IMR-90 (cell line): Measurements from ENCODE around the gene CEP72. TPM values are rescaled to one million over a fixed set of nuclear protein-coding genes. Genes with fewer than 3 reads are reported as not detected.
A peak's percentile ranks its signal among the peaks of the same experiment; 100 is the strongest.

ENCODE experiments used
- ATAC-seq: fragments of 200-7000 bp; cut with Tn5 transposase; 2 replicates; pipeline ENCODE4 v1.9.1; 2020; ENCODE audit warnings: low read depth, mild to moderate bottlenecking, moderate library complexity
- BruUV-seq: library from RNA; stranded (reverse); fragments of 400-500 nt; replicated peaks from 2 replicates; lab custom pipeline; 2021; lab: Mats Ljungman, UMichigan
- CTCF ChIA-PET: fragments of 300-600 bp; formaldehyde crosslinking; extraction: SDS; loops from one replicate; lab custom pipeline; 2021; ENCODE audit warnings: antibody characterized with exemption; lab: Yijun Ruan, JAX
- POLR2A ChIA-PET: fragments of 300-600 bp; sonication (Branson Sonifier 250); formaldehyde crosslinking; loops from one replicate; lab custom pipeline; 2022; ENCODE audit warnings: antibody characterized with exemption; ENCODE audit not compliant: unreplicated experiment; lab: Charles Lee
- DNase-seq: peaks from one replicate; pipeline ENCODE4 v3.0.0; 2013
- H2AFZ ChIP-seq: replicated peaks from 2 replicates; pipeline ENCODE3; 2013; ENCODE audit warnings: low read length, mild to moderate bottlenecking; ENCODE audit not compliant: poor library complexity
- H2AK5ac ChIP-seq: 2 replicates; pipeline ENCODE4 v1.6.1; 2013; ENCODE audit warnings: low read depth, low read length, inconsistent platforms
- H2AK9ac ChIP-seq: replicated peaks from 2 replicates; pipeline ENCODE3; 2013; ENCODE audit warnings: mild to moderate bottlenecking, low read depth, low read length, moderate library complexity; ENCODE audit not compliant: poor library complexity
- H2BK120ac ChIP-seq: 2 replicates; pipeline ENCODE4 v1.6.1; 2013; ENCODE audit warnings: low read depth, low read length, inconsistent platforms
- H2BK15ac ChIP-seq: 3 replicates; pipeline ENCODE4 v1.6.1; 2013; ENCODE audit warnings: low read depth, low read length, inconsistent platforms
- H2BK20ac ChIP-seq: 2 replicates; pipeline ENCODE4 v1.6.1; 2013; ENCODE audit warnings: low read depth, mild to moderate bottlenecking, inconsistent platforms, low read length, moderate library complexity
- H2BK5ac ChIP-seq: 2 replicates; pipeline ENCODE4 v1.6.1; 2013; ENCODE audit warnings: mild to moderate bottlenecking, low read depth, low read length, inconsistent platforms; ENCODE audit not compliant: poor library complexity, severe bottlenecking
- H3K14ac ChIP-seq: replicated peaks from 2 replicates; pipeline ENCODE4 v1.6.1; 2013; ENCODE audit warnings: low read depth, low read length, inconsistent platforms
- H3K18ac ChIP-seq: 2 replicates; pipeline ENCODE4 v1.6.1; 2013; ENCODE audit warnings: low read depth, low read length, control low read depth
- H3K23ac ChIP-seq: 2 replicates; pipeline ENCODE4 v1.6.1; 2013; ENCODE audit warnings: low read depth, low read length, inconsistent platforms
- H3K27ac ChIP-seq: 2 replicates; pipeline ENCODE4 v1.5.1; 2013; ENCODE audit warnings: mild to moderate bottlenecking, control low read depth, low read length; ENCODE audit not compliant: insufficient read depth
- H3K27me3 ChIP-seq: 2 replicates; pipeline ENCODE4 v1.6.1; 2013; ENCODE audit warnings: low read length; ENCODE audit not compliant: control insufficient read depth, insufficient read depth
- H3K36me3 ChIP-seq: 2 replicates; pipeline ENCODE4 v1.6.1; 2013; ENCODE audit warnings: low read length, mixed read lengths; ENCODE audit not compliant: control insufficient read depth, insufficient read depth
- H3K4ac ChIP-seq: 2 replicates; pipeline ENCODE4 v1.6.1; 2013; ENCODE audit warnings: low read depth, low read length, inconsistent platforms
- H3K4me1 ChIP-seq: 2 replicates; pipeline ENCODE4 v1.6.1; 2013; ENCODE audit warnings: low read length, mixed read lengths; ENCODE audit not compliant: control insufficient read depth, insufficient read depth
- H3K4me2 ChIP-seq: 2 replicates; pipeline ENCODE4 v1.6.1; 2013; ENCODE audit warnings: low read depth, mild to moderate bottlenecking, control low read depth, low read length, moderate library complexity
- H3K4me3 ChIP-seq: 2 replicates; pipeline ENCODE4 v1.5.1; 2013; ENCODE audit warnings: low read depth, mild to moderate bottlenecking, control low read depth, low read length, moderate library complexity; ENCODE audit not compliant: insufficient read depth
- H3K56ac ChIP-seq: 2 replicates; pipeline ENCODE4 v1.6.1; 2013; ENCODE audit warnings: low read length, inconsistent platforms; ENCODE audit not compliant: insufficient read depth; ENCODE audit errors: extremely low read depth
- H3K79me1 ChIP-seq, 2 experiments: 2 replicates each; pipeline ENCODE4 v1.6.1; 2013; ENCODE audit warnings: low read length in 2 of 2, inconsistent platforms in 1 of 2, low read depth in 1 of 2
- H3K9ac ChIP-seq: 2 replicates; pipeline ENCODE4 v1.6.1; 2013; ENCODE audit warnings: low read depth, low read length, control low read depth
- H3K9me1 ChIP-seq: 2 replicates; pipeline ENCODE4 v1.6.1; 2013; ENCODE audit warnings: low read length, inconsistent platforms; ENCODE audit not compliant: insufficient read depth
- H3K9me3 ChIP-seq: 2 replicates; pipeline ENCODE4 v1.6.1; 2013; ENCODE audit warnings: low read length; ENCODE audit not compliant: control insufficient read depth, insufficient read depth
- H4K20me1 ChIP-seq: 2 replicates; pipeline ENCODE4 v1.6.1; 2013; ENCODE audit warnings: low read length, inconsistent platforms; ENCODE audit not compliant: insufficient read depth
- H4K5ac ChIP-seq: 2 replicates; pipeline ENCODE4 v1.6.1; 2013; ENCODE audit warnings: mild to moderate bottlenecking, low read depth, low read length, control low read depth
- H4K8ac ChIP-seq, 2 experiments: 2 replicates each; pipeline ENCODE4 v1.6.1; 2013; ENCODE audit warnings: low read depth in 2 of 2, low read length in 2 of 2, control low read depth in 1 of 2, inconsistent platforms in 1 of 2
- H4K91ac ChIP-seq: 2 replicates; pipeline ENCODE4 v1.6.1; 2013; ENCODE audit warnings: low read depth, low read length, inconsistent platforms; ENCODE audit not compliant: insufficient read depth
- MAFK ChIP-seq: IDR thresholded peaks from 2 replicates; pipeline ENCODE4 v1.6.1; 2012; ENCODE audit warnings: low read depth, low read length, improper control_type of control experiment
- MXI1 ChIP-seq: IDR thresholded peaks from 2 replicates; pipeline ENCODE4 v1.6.1; 2012; ENCODE audit warnings: low read depth, mild to moderate bottlenecking, low read length, moderate library complexity, borderline replicate concordance
- NFE2L2 ChIP-seq: fragments of 150-350 bp; IDR thresholded peaks from 2 replicates; pipeline ENCODE4 v1.6.1; 2016; ENCODE audit warnings: low read depth, mild to moderate bottlenecking, low read length
- WGBS, 2 experiments: methylation state at CpG; one replicate each; pipeline versions ENCODE4 v1.1.5 to v1.1.7; 2013; ENCODE audit warnings: missing lambda C conversion rate in 2 of 2; ENCODE audit not compliant: insufficient read length in 1 of 2; ENCODE audit errors: extremely low coverage in 2 of 2; 5-methylcytosine and 5-hydroxymethylcytosine counted together
- dilution Hi-C: fragments of 300-500 bp; cut with HindIII; formaldehyde crosslinking; loops from one replicate; pipeline ENCODE4 v1.14.3; 2018; ENCODE audit warnings: low sequenced_read_pairs; ENCODE audit not compliant: unreplicated experiment
- in situ Hi-C: fragments of 300-500 bp; cut with MboI; formaldehyde crosslinking; loops from 3 replicates; pipeline ENCODE4 v1.14.3; 2019; ENCODE audit warnings: low sequenced_read_pairs, inconsistent platforms, mixed read lengths
- intact Hi-C: fragments of 100-400 bp; cut with micrococcal nuclease; formaldehyde crosslinking; loops from 2 replicates; pipeline ENCODE4 v1.10.0; 2022
- polyA plus RNA-seq, 3 experiments: library from polyadenylated mRNA; depleted of rRNA; stranded (reverse); fragments of >200 nt; gene quantifications; 2 replicates each; pipeline ENCODE4 v1.2.3, GENCODE V29; 2012; ENCODE audit warnings: low replicate concordance in 1 of 3
- total RNA-seq: library from RNA; depleted of rRNA; stranded (reverse); fragments of >200 nt; gene quantifications from 2 replicates; pipeline ENCODE4 v1.2.3, GENCODE V29; 2012
- TF ChIP-seq, protein P1 (sequence below): fragments of 150-350 bp; IDR thresholded peaks from 2 replicates; pipeline ENCODE4 v1.6.1; 2017; ENCODE audit warnings: mild to moderate bottlenecking, antibody characterized with exemption, low read length, low read depth
- TF ChIP-seq, protein P2 (sequence below): conservative IDR thresholded peaks from 2 replicates; pipeline ENCODE4 v1.5.1; 2012; ENCODE audit warnings: mild to moderate bottlenecking, low read depth, low read length, improper control_type of control experiment

Gene CEP72
- total and polyA plus RNA-seq, 2 of the 4 experiments (the other 2 are of a cell fraction) = 2.9 to 4.3 TPM

DNA sequence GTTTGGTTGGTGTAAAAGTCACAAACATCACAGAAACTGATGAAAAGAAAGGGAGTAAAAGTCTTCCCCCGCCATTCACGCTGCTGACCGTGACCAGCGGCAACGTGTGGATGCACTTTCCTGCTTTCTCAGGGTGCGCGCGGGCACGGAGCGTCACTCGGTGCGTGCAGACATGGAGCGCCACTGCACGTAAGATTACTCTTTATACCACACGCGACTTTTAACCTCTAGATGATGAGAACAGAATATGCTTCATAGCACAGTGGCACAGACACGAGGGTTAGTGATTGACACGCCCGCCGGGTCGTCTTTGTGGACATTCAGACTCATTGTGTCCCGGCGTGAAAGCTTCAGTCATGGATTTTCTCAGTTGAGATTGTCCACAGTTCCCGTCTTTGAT is 15.7 kb downstream of the CEP72 start:
- 99% methylated on average over 14 of the region's 24 CpGs; no CpG with 5 or more reads in 1 of the 2 experiments for WGBS, 2 experiments
- H3K79me1 ChIP-seq = no peaks in the 10 kb centered on the region
- intact Hi-C loops (no loop called here), in situ Hi-C loops (no loop called here), dilution Hi-C loops (no loop called here)
- no peak overlapping the region for H2BK5ac ChIP-seq
- H3K27me3 ChIP-seq = no peaks in the 10 kb centered on the region
- no peak overlapping the region for H3K14ac ChIP-seq
- ATAC-seq = no peak
- CTCF ChIA-PET = no interaction called here
- no peak overlapping the region for H2BK15ac ChIP-seq
- no peaks in the 10 kb centered on the region for H3K4me1 ChIP-seq
- no peak for DNase-seq
- H2AK9ac ChIP-seq = peak overlapping the region; percentile 16
- no peak overlapping the region for H4K8ac ChIP-seq
- no peak overlapping the region for H3K9ac ChIP-seq
- H4K5ac ChIP-seq = no peak overlapping the region
- no peaks in the 10 kb centered on the region for H4K20me1 ChIP-seq
- no peak overlapping the region for H3K18ac ChIP-seq
- no peak overlapping the region for H3K4ac ChIP-seq
- H2BK120ac ChIP-seq = no peak overlapping the region
- peak overlapping the region; percentile 6 for H2AFZ ChIP-seq
- H3K9me1 ChIP-seq = no peaks in the 10 kb centered on the region
- no peak overlapping the region for H2BK20ac ChIP-seq
- H3K9me3 ChIP-seq = no peaks in the 10 kb centered on the region
- no peak overlapping the region for H2AK5ac ChIP-seq
- H3K4me2 ChIP-seq = no peak overlapping the region
- no peak overlapping the region for H3K27ac ChIP-seq
- H3K36me3 ChIP-seq = peaks cover 6% of the 10 kb centered on the region
- no peak for TF ChIP-seq MXI1
- TF ChIP-seq, protein P1, sequence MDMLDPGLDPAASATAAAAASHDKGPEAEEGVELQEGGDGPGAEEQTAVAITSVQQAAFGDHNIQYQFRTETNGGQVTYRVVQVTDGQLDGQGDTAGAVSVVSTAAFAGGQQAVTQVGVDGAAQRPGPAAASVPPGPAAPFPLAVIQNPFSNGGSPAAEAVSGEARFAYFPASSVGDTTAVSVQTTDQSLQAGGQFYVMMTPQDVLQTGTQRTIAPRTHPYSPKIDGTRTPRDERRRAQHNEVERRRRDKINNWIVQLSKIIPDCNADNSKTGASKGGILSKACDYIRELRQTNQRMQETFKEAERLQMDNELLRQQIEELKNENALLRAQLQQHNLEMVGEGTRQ = no peak
- no peak for TF ChIP-seq NFE2L2
- TF ChIP-seq MAFK = no peak
- TF ChIP-seq, protein P2, sequence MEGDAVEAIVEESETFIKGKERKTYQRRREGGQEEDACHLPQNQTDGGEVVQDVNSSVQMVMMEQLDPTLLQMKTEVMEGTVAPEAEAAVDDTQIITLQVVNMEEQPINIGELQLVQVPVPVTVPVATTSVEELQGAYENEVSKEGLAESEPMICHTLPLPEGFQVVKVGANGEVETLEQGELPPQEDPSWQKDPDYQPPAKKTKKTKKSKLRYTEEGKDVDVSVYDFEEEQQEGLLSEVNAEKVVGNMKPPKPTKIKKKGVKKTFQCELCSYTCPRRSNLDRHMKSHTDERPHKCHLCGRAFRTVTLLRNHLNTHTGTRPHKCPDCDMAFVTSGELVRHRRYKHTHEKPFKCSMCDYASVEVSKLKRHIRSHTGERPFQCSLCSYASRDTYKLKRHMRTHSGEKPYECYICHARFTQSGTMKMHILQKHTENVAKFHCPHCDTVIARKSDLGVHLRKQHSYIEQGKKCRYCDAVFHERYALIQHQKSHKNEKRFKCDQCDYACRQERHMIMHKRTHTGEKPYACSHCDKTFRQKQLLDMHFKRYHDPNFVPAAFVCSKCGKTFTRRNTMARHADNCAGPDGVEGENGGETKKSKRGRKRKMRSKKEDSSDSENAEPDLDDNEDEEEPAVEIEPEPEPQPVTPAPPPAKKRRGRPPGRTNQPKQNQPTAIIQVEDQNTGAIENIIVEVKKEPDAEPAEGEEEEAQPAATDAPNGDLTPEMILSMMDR = no peak
- no peak overlapping the region for H3K56ac ChIP-seq
- no TSS peak for BruUV-seq
- POLR2A ChIA-PET = no interaction called here
- no peak overlapping the region for H4K91ac ChIP-seq
- H3K23ac ChIP-seq = no peak overlapping the region
- H3K4me3 ChIP-seq = no peak overlapping the region
